H9 (cell line): ENCODE data around the gene PCDH10. TPM values are rescaled to one million over a fixed set of nuclear protein-coding genes. Genes with fewer than 3 reads are reported as not detected.

Experiments
- DNase-seq: peaks from one replicate; pipeline ENCODE4 v3.0.0-alpha.2; 2017
- H2AFZ ChIP-seq: one replicate; pipeline ENCODE4 v1.6.1; 2013; ENCODE audit warnings: mild to moderate bottlenecking, low read length, control low read depth, moderate library complexity
- H2AK5ac ChIP-seq: 2 replicates; pipeline ENCODE4 v1.6.1; 2013; ENCODE audit warnings: low read length, control low read depth, mixed read lengths; ENCODE audit not compliant: insufficient read length
- H2BK120ac ChIP-seq: one replicate; pipeline ENCODE4 v1.6.1; 2013; ENCODE audit warnings: low read depth, mild to moderate bottlenecking, low read length, control low read depth, inconsistent platforms; ENCODE audit not compliant: poor library complexity, severe bottlenecking
- H2BK12ac ChIP-seq: 2 replicates; pipeline ENCODE4 v1.6.1; 2013; ENCODE audit warnings: low read length, control low read depth, mixed read lengths, low read depth; ENCODE audit not compliant: insufficient read length
- H2BK15ac ChIP-seq: 2 replicates; pipeline ENCODE4 v1.6.1; 2013; ENCODE audit warnings: low read depth, low read length, control low read depth
- H2BK20ac ChIP-seq: one replicate; pipeline ENCODE4 v1.6.1; 2013; ENCODE audit warnings: low read depth, mild to moderate bottlenecking, low read length, control low read depth, inconsistent platforms; ENCODE audit not compliant: poor library complexity, severe bottlenecking
- H2BK5ac ChIP-seq: 2 replicates; pipeline ENCODE4 v1.6.1; 2013; ENCODE audit warnings: low read length, control low read depth, mixed read lengths; ENCODE audit not compliant: insufficient read length
- H3K14ac ChIP-seq: 2 replicates; pipeline ENCODE4 v1.6.1; 2013; ENCODE audit warnings: low read length, control low read depth; ENCODE audit not compliant: insufficient read depth
- H3K18ac ChIP-seq: 2 replicates; pipeline ENCODE4 v1.6.1; 2013; ENCODE audit warnings: low read depth, mild to moderate bottlenecking, mixed read lengths, low read length, control low read depth; ENCODE audit not compliant: insufficient read length
- H3K23ac ChIP-seq: 2 replicates; pipeline ENCODE4 v1.6.1; 2013; ENCODE audit warnings: low read length, control low read depth, mixed read lengths, low read depth; ENCODE audit not compliant: insufficient read length
- H3K23me2 ChIP-seq: 2 replicates; pipeline ENCODE4 v1.6.1; 2013; ENCODE audit warnings: low read depth, mild to moderate bottlenecking, mixed read lengths, low read length, control low read depth; ENCODE audit not compliant: insufficient read length, poor library complexity, severe bottlenecking
- H3K27ac ChIP-seq: 2 replicates; pipeline ENCODE4 v1.5.1; 2013; ENCODE audit warnings: low read length, control low read depth, mixed read lengths, low read depth; ENCODE audit not compliant: insufficient read length
- H3K27me3 ChIP-seq: 2 replicates; pipeline ENCODE4 v1.6.1; 2013; ENCODE audit warnings: low read length, control low read depth, inconsistent platforms; ENCODE audit not compliant: insufficient read depth
- H3K4ac ChIP-seq: 2 replicates; pipeline ENCODE4 v1.6.1; 2013; ENCODE audit warnings: low read depth, mild to moderate bottlenecking, control low read depth, inconsistent platforms, low read length, moderate library complexity
- H3K4me1 ChIP-seq: 2 replicates; pipeline ENCODE4 v1.6.1; 2013; ENCODE audit warnings: low read length, control low read depth, inconsistent platforms; ENCODE audit not compliant: insufficient read depth
- H3K4me2 ChIP-seq: 2 replicates; pipeline ENCODE4 v1.6.1; 2013; ENCODE audit warnings: low read length, control low read depth, mixed read lengths; ENCODE audit not compliant: insufficient read length, insufficient read depth
- H3K56ac ChIP-seq: 2 replicates; pipeline ENCODE4 v1.6.1; 2013; ENCODE audit warnings: low read depth, mild to moderate bottlenecking, mixed read lengths, low read length, control low read depth; ENCODE audit not compliant: insufficient read length
- H3K79me1 ChIP-seq: 2 replicates; pipeline ENCODE4 v1.6.1; 2013; ENCODE audit warnings: low read depth, mild to moderate bottlenecking, moderate library complexity, low read length, control low read depth, inconsistent platforms; ENCODE audit not compliant: insufficient read depth, poor library complexity, severe bottlenecking
- H3K79me2 ChIP-seq: 2 replicates; pipeline ENCODE4 v1.6.1; 2013; ENCODE audit warnings: low read length, control low read depth, inconsistent platforms; ENCODE audit not compliant: insufficient read depth
- H3K9ac ChIP-seq: 2 replicates; pipeline ENCODE4 v1.6.1; 2013; ENCODE audit warnings: low read length, control low read depth, mixed read lengths; ENCODE audit not compliant: insufficient read length; ENCODE audit errors: extremely low read depth
- H3K9me3 ChIP-seq: one replicate; pipeline ENCODE4 v1.6.1; 2013; ENCODE audit warnings: low read depth, low read length, inconsistent platforms; ENCODE audit not compliant: control insufficient read depth
- H3T11ph ChIP-seq: one replicate; pipeline ENCODE4 v1.6.1; 2013; ENCODE audit warnings: mild to moderate bottlenecking, low read length, control low read depth, inconsistent platforms
- H4K20me1 ChIP-seq: one replicate; pipeline ENCODE4 v1.6.1; 2013; ENCODE audit not compliant: control insufficient read depth, insufficient read length, insufficient read depth
- H4K5ac ChIP-seq: 2 replicates; pipeline ENCODE4 v1.6.1; 2013; ENCODE audit warnings: low read depth, mild to moderate bottlenecking, mixed read lengths, low read length, control low read depth; ENCODE audit not compliant: insufficient read length
- H4K8ac ChIP-seq: replicated peaks from 2 replicates; pipeline ENCODE4 v1.6.1; 2013; ENCODE audit warnings: low read length, control low read depth, mixed read lengths, low read depth; ENCODE audit not compliant: insufficient read length
- H4K91ac ChIP-seq: 2 replicates; pipeline ENCODE4 v1.6.1; 2013; ENCODE audit warnings: low read depth, mild to moderate bottlenecking, moderate library complexity, mixed read lengths, low read length, control low read depth; ENCODE audit not compliant: insufficient read length
- H3K27ac Mint-ChIP-seq, 3 experiments: 2 replicates in 2 of 3; 3 replicates in 1 of 3; pipeline ENCODE4 v1.8.0; 2020 to 2021; ENCODE audit warnings: mixed read lengths in 3 of 3, mild to moderate bottlenecking in 1 of 3, moderate library complexity in 1 of 3
- H3K27me3 Mint-ChIP-seq: 2 replicates; pipeline ENCODE4 v1.8.0; 2021; ENCODE audit warnings: low read depth, mild to moderate bottlenecking, moderate library complexity, mixed read lengths
- H3K36me3 Mint-ChIP-seq, 3 experiments: 2 replicates in 2 of 3; 3 replicates in 1 of 3; pipeline ENCODE4 v1.8.0; 2020 to 2021; ENCODE audit warnings: low read depth in 3 of 3, mixed read lengths in 3 of 3; ENCODE audit not compliant: insufficient read depth in 1 of 3
- H3K4me1 Mint-ChIP-seq, 2 experiments: 2 replicates each; pipeline ENCODE4 v1.8.0; 2020; ENCODE audit warnings: mixed read lengths in 2 of 2
- H3K4me3 Mint-ChIP-seq, 2 experiments: 2 replicates in 1 of 2; 3 replicates in 1 of 2; pipeline ENCODE4 v1.8.0; 2020 to 2021; ENCODE audit warnings: mild to moderate bottlenecking in 2 of 2, mixed read lengths in 2 of 2, moderate library complexity in 1 of 2
- H3K9me3 Mint-ChIP-seq, 2 experiments: 2 replicates in 1 of 2; 3 replicates in 1 of 2; pipeline ENCODE4 v1.8.0; 2020; ENCODE audit warnings: mild to moderate bottlenecking in 2 of 2, mixed read lengths in 2 of 2, moderate library complexity in 1 of 2
- CTCF ChIP-seq: fragments of 200-600 bp; sonication (generic); conservative IDR thresholded peaks from 3 replicates; pipeline ENCODE4 v1.8.0; 2021; ENCODE audit warnings: antibody characterized with exemption, mild to moderate bottlenecking
- WGBS: extraction: QIAGEN DNeasy Blood & Tissue Kit; methylation state at CpG from one replicate; pipeline ENCODE4 v1.1.7; 2013; ENCODE audit warnings: missing lambda C conversion rate, low lambda C conversion rate, mixed read lengths; ENCODE audit not compliant: insufficient read length; ENCODE audit errors: extremely low coverage; 5-methylcytosine and 5-hydroxymethylcytosine counted together
- total RNA-seq: library from RNA; stranded (reverse); gene quantifications from 2 replicates; pipeline ENCODE4 v1.2.1, GENCODE V29; 2021

Gene PCDH10
- total RNA-seq, 1 experiment from 2014 or later, result 8.1 TPM

DNA sequence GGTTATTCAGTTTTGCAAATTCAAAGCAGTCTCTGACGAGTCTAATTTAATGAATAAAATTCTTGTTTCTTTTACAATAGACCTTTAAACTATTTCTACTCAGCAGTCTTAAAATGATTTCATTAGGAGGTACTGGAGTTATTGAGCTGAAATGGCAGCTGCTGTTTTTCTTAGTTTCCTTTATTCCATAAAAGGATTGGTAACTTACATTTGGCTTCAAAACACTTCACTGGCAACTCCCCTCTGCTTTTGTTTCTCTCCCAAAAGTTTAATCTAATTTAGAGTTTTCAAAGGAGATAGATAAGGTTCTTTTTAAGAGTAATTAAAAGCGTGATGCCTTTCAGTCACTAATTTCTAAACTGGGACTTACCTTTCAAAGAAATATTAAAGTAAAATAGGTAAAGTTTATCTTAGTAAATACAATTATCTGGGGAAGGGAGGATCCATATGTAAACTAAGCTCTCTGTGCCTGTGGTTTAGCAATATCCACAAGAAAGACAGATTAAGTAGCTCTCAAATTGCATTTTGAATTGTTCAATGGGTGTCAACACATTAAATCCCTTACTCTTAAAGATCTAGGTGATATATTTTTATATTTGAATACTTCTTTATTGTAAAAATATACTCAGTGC lies 17.1 kb upstream of the PCDH10 start:
- Histone ChIP-seq H3K79me2 (no peaks in the 10 kb centered on the region), H2BK120ac (no peak overlapping the region), H3K9me3 (no peaks in the 10 kb centered on the region), H2BK20ac (no peak overlapping the region), H3K4ac (no peak overlapping the region), H3K23ac (no peak overlapping the region), H3K9ac (no peak overlapping the region), H4K5ac (no peak overlapping the region), H3K27me3 (no peaks in the 10 kb centered on the region), H3K4me1 (no peaks in the 10 kb centered on the region), H3K14ac (no peak overlapping the region), H3T11ph (no peak overlapping the region), H3K18ac (no peak overlapping the region), H2AFZ (peak overlapping the region; percentile 40), H2BK5ac (no peak overlapping the region), H4K8ac (no peak overlapping the region), H3K56ac (no peak overlapping the region), H2AK5ac (no peak overlapping the region), H3K79me1 (no peaks in the 10 kb centered on the region), H3K4me2 (no peak overlapping the region), H2BK15ac (no peak overlapping the region), H4K20me1 (no peaks in the 10 kb centered on the region), H3K23me2 (no peaks in the 10 kb centered on the region), H4K91ac (no peak overlapping the region), H3K27ac (no peak overlapping the region), H2BK12ac (no peak overlapping the region)
- no peak for DNase-seq
- Mint-ChIP-seq H3K4me3 (peak overlapping the region; percentile 15 to 23; a peak in 3 of 5 replicates), H3K4me1 (peaks cover 31 to 36% of the 10 kb centered on the region in 2 experiments), H3K36me3 (peaks cover 0 to 6% (median 0%) of the 10 kb centered on the region in 3 experiments; a peak in 1 of 7 replicates), H3K27me3 (no peaks in the 10 kb centered on the region), H3K9me3 (no peaks in the 10 kb centered on the region; a peak in 1 of 5 replicates), H3K27ac (peak overlapping the region; percentile 47 to 97 (median 95))
- no peak for TF ChIP-seq CTCF
- no CpG with 5 or more reads among the region's 2 CpGs for WGBS
